ENCODE results near the gene KRT33A. TPM values are rescaled to one million over a fixed set of nuclear protein-coding genes. Genes with fewer than 3 reads are reported as not detected.

Gene KRT33A
- polyA plus RNA-seq, 3 donors: not detected

GRCh38 chr17:41327411-41328120 is 23.1 kb downstream of the KRT33A start:
- Histone ChIP-seq H3K36me3 (replicated peaks in 1 of 2; ENCODE audit: control insufficient read depth in 1 of 2, insufficient read depth in 2 of 2, low read length in 2 of 2) (no peaks in the 10 kb centered on the region), H3K4me1 (ENCODE audit: control insufficient read depth in 1 of 2, insufficient read depth in 2 of 2, low read length in 2 of 2) (peaks cover 0 to 7% of the 10 kb centered on the region in 2 donors), H3K79me2 (ENCODE audit: insufficient read depth, low read length) (no peaks in the 10 kb centered on the region), H3K27me3 (ENCODE audit: control insufficient read depth in 2 of 2, insufficient read depth in 2 of 2, low read length in 2 of 2) (no peaks in the 10 kb centered on the region), H3K9ac (ENCODE audit: insufficient read depth, low read length, poor library complexity, severe bottlenecking) (peak overlapping the region; percentile 25), H3K4me3 (replicated peaks in 1 of 3; ENCODE audit: low read depth in 2 of 3, low read length in 3 of 3) (no peak overlapping the region), H2AFZ (ENCODE audit: insufficient read depth, low read depth, low read length, poor library complexity, severe bottlenecking) (peak overlapping the region; percentile 5), H3K4me2 (replicated peaks; ENCODE audit: extremely low read depth, low read length, poor library complexity, severe bottlenecking) (no peak overlapping the region), H3K27ac (ENCODE audit: low read depth in 1 of 2, low read length in 2 of 2) (no peak overlapping the region), H3K9me3 (replicated peaks in 1 of 2; ENCODE audit: control insufficient read depth in 1 of 2, insufficient read depth in 1 of 2, low read length in 2 of 2) (no peaks in the 10 kb centered on the region), H4K20me1 (ENCODE audit: insufficient read depth, low read length) (no peaks in the 10 kb centered on the region)
- DNase-seq: no peak
- H3K4me3 Mint-ChIP-seq: no peak overlapping the region
- peaks cover 10% of the 10 kb centered on the region for H3K4me1 Mint-ChIP-seq
- H3K27me3 Mint-ChIP-seq (ENCODE audit: low read depth in 3 of 3): peaks cover 0 to 3% (median 2%) of the 10 kb centered on the region in 3 donors
- no peak for TF ChIP-seq CTCF (IDR thresholded peaks at IDR 0.05)
- 87% methylated on average over 6 of the region's 8 CpGs for WGBS (ENCODE audit: insufficient coverage)
- H3K9me3 Mint-ChIP-seq: no peaks in the 10 kb centered on the region
- intact Hi-C loops (cut with micrococcal nuclease): loop anchor here in 1 of 2 donors (10.0 kb wide), 1 partner anchor 423 kb away; no protein-coding TSS in a partner anchor
- peak overlapping the region in 2 of 7 donors; percentile 65 to 77 for H3K27ac Mint-ChIP-seq
- H3K36me3 Mint-ChIP-seq: no peaks in the 10 kb centered on the region

GRCh38 chr17:41326173-41327145 is 24.2 kb downstream of the KRT33A start:
- Mint-ChIP-seq H3K4me1 (peaks cover 10% of the 10 kb centered on the region), H3K27ac (peak overlapping the region in 1 of 7 donors; percentile 30), H3K4me3 (no peak overlapping the region), H3K36me3 (no peaks in the 10 kb centered on the region), H3K27me3 (ENCODE audit: low read depth in 3 of 3) (peaks cover 0 to 3% (median 0%) of the 10 kb centered on the region in 3 donors), H3K9me3 (no peaks in the 10 kb centered on the region)
- no peaks in the 10 kb centered on the region for H3K27me3 ChIP-seq (ENCODE audit: control insufficient read depth in 2 of 2, insufficient read depth in 2 of 2, low read length in 2 of 2)
- no peak for DNase-seq
- H3K36me3 ChIP-seq (replicated peaks in 1 of 2; ENCODE audit: control insufficient read depth in 1 of 2, insufficient read depth in 2 of 2, low read length in 2 of 2): no peaks in the 10 kb centered on the region
- no peak overlapping the region for H3K27ac ChIP-seq (ENCODE audit: low read depth in 1 of 2, low read length in 2 of 2)
- H3K4me1 ChIP-seq (ENCODE audit: control insufficient read depth in 1 of 2, insufficient read depth in 2 of 2, low read length in 2 of 2): peaks cover 0 to 7% of the 10 kb centered on the region in 2 donors
- no peaks in the 10 kb centered on the region for H3K79me2 ChIP-seq (ENCODE audit: insufficient read depth, low read length)
- no peaks in the 10 kb centered on the region for H4K20me1 ChIP-seq (ENCODE audit: insufficient read depth, low read length)
- H3K9ac ChIP-seq (ENCODE audit: insufficient read depth, low read length, poor library complexity, severe bottlenecking): peak overlapping the region; percentile 25
- intact Hi-C loops (cut with micrococcal nuclease): loop anchor here in 1 of 2 donors (10.0 kb wide), 1 partner anchor 422 kb away; no protein-coding TSS in a partner anchor
- H3K4me3 ChIP-seq (replicated peaks in 1 of 3; ENCODE audit: low read depth in 2 of 3, low read length in 3 of 3): no peak overlapping the region
- WGBS (ENCODE audit: insufficient coverage): 46% methylated on average over 14 of the region's 18 CpGs
- no peaks in the 10 kb centered on the region for H3K9me3 ChIP-seq (replicated peaks in 1 of 2; ENCODE audit: control insufficient read depth in 1 of 2, insufficient read depth in 1 of 2, low read length in 2 of 2)
- no peak for TF ChIP-seq CTCF (IDR thresholded peaks at IDR 0.05)
- H3K4me2 ChIP-seq (replicated peaks; ENCODE audit: extremely low read depth, low read length, poor library complexity, severe bottlenecking): no peak overlapping the region
- H2AFZ ChIP-seq (ENCODE audit: insufficient read depth, low read depth, low read length, poor library complexity, severe bottlenecking): peak overlapping the region; percentile 5
